ENCODE results near the gene GPN1.
"Not testable (repeated sequence)": the region's sequence is repeated elsewhere in the genome, so short reads cannot be mapped to it uniquely, and the experiment has no call there.

GPN1 gene

GRCh38 chr2:27672723-27673486 is 44.1 kb downstream of the GPN1 start:
- no peak for DNase-seq (ENCODE audit: low read depth in 2 of 2)

GRCh38 chr2:27680571-27680970 is 51.7 kb downstream of the GPN1 start:
- no peak for DNase-seq (ENCODE audit: low read depth in 2 of 2)

- DNase-seq (ENCODE audit: low read depth in 2 of 2) = no peak
Observed at GRCh38 chr2:27681841-27682240, 53.0 kb downstream of the GPN1 start.

GRCh38 chr2:27682334-27682771 is 53.5 kb downstream of the GPN1 start:
- not testable (repeated sequence) for DNase-seq (ENCODE audit: low read depth in 2 of 2)

GRCh38 chr2:27683390-27684071 is 54.7 kb downstream of the GPN1 start:
- DNase-seq (ENCODE audit: low read depth in 2 of 2) = peak; percentile 66 to 92

GRCh38 chr2:27685006-27685405 is 56.2 kb downstream of the GPN1 start:
- DNase-seq (ENCODE audit: low read depth in 2 of 2) = not testable (repeated sequence)

GRCh38 chr2:27685577-27685976 is 56.7 kb downstream of the GPN1 start:
- DNase-seq (ENCODE audit: low read depth in 2 of 2) = no peak

GRCh38 chr2:27687232-27687631 is 58.4 kb downstream of the GPN1 start:
- no peak for DNase-seq (ENCODE audit: low read depth in 2 of 2)

GRCh38 chr2:27689424-27689823 is 60.6 kb downstream of the GPN1 start:
- DNase-seq (ENCODE audit: low read depth in 2 of 2) = no peak

- no peak for DNase-seq (ENCODE audit: low read depth in 2 of 2)
Observed at GRCh38 chr2:27690052-27690451, 61.2 kb downstream of the GPN1 start.

- DNase-seq (ENCODE audit: low read depth in 2 of 2) = no peak
Observed at GRCh38 chr2:27697660-27698059, 68.8 kb downstream of the GPN1 start.

Data from stimulated activated CD4-positive, alpha-beta T cell treated with anti-CD3 and anti-CD28 coated beads, Interleukin-1b, Interleukin-23, amount 100 ng/mL, for 4 hours (primary cell).